ENCODE results near the gene PLSCR1.

PLSCR1 gene

DNA sequence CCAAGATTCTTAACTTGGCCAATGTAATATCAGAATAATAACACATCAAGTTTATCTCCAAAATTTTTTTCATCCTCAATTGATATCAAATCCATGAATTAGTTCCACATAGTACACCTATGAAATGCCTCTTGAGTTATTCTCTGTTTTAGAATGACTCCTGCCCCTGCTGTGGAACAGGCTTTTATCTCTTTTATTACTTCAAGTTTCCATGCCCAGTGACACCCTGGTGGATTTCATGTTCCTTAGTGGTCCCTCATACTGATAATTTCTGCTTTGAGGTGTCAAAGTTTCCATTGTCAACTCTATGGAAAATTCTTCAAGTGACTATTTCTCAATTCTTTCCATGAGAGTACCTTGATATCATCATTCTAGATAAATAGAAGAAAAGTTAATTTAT, 24.6 kb downstream of the PLSCR1 start:
- no peak for TF ChIP-seq CTCF (IDR thresholded peaks at IDR 0.05; ENCODE audit: low read depth, low read length)
- DNase-seq (ENCODE audit: extremely low read depth, low read depth), result no peak

DNA sequence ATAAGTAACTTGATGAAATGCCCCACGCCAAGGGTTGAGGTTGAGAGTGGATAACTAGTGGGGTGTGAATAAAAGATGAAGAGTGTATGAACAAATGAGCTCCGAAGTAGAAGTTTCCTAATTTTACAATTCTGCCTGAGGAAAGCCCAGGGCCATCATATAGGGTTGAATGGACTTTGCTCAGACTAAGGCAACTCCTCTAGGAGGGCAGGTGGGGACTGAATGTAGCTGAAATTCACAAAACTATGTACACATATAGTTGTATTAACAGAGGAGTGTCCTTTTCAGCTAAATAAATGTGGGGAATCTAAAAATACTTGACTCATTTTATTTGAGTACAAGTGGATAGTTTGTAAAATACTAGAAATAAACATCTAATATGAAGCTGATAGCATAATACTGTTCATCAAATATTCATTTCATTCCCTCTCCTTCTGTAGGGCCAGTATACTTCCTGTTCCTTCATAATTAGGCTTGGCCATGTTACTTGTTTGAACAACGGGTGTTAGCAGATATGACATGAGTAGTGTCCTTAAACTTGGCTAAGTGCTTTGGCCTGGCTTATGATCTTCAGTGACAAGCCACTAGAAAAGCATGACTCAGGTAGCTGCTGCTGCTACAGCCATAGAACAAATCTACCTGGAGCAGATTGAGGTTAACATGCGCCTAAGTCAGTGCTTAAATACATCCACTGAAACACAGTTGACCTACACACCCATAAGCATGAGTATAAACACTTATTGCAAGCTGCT, 26.5 kb downstream of the PLSCR1 start:
- no peak for TF ChIP-seq CTCF (IDR thresholded peaks at IDR 0.05; ENCODE audit: low read depth, low read length)
- DNase-seq (ENCODE audit: extremely low read depth, low read depth), result no peak

DNA sequence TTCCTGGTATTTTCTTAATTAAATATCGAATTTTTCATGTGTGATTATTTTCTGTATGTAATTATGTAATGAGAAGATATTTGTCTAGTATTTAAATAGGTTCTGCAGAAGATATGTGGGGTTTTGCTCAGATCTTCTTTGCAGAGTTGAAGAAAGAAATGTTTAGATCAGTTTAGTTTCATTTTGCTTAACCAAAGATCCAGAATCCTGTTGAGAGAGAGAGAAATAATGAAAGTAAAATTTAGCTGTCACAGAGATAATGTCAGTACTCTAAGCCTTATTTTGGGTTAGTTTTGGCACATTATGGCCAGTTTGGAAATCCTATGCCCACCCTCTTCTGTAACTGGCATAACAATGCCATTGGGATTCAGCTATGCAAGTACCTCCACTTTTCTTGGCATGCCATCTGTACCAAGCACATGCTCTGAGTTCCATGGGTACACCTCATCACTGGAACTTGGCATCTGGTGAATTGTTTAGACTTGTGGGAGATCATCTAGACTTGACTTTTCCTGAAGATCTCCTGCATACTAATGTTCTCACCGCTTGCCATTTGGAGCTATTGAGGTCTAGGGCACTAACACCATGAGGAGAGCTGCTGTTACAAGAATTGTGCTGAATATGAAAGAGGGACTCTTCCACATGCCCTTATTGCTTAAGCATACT, 30.9 kb downstream of the PLSCR1 start:
- no peak for DNase-seq (ENCODE audit: extremely low read depth, low read depth)
- TF ChIP-seq CTCF (IDR thresholded peaks at IDR 0.05; ENCODE audit: low read depth, low read length), result no peak

- DNase-seq (ENCODE audit: extremely low read depth, low read depth), result no peak
- TF ChIP-seq CTCF (IDR thresholded peaks at IDR 0.05; ENCODE audit: low read depth, low read length), result no peak
Observed at GRCh38 chr3:146511402-146512134, 32.8 kb downstream of the PLSCR1 start.

DNA sequence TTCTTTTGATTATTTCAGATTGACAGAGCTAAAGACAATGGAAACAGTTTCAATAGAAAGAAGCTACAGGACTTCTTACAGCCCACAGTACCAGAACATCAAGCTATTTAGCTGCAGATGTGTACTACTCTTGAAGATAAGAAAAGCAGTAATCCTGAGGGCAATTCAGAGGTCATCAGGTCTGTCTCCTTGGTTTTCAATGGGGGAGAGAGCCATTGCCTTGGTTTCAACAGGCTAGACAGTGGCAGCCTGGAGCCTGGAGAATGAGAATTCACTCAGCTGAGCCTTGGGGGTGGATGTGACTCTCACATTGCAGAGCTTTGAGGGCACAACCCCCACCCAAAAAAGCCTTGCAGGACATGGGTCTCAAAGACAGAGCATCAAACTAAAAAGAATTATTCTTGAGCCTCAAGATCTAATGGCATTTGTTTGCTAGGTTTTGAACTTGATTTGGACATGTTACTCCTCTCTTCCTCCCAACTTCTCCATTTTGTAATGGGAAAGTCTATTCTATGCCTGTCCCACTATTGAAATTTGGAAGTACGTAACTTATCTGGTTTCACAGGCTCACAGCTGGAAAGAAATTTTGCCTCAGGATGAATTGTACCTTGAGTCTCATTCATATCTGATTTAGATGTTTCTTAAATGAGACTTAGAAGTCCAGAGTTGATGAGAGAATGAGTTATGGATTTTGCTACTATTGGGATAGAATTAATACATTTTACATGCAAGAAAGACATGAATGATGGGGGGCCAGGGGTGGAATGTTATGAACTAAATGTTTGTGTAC, 36.9 kb downstream of the PLSCR1 start:
- no peak for TF ChIP-seq CTCF (IDR thresholded peaks at IDR 0.05; ENCODE audit: low read depth, low read length)
- no peak for DNase-seq (ENCODE audit: extremely low read depth, low read depth)

DNA sequence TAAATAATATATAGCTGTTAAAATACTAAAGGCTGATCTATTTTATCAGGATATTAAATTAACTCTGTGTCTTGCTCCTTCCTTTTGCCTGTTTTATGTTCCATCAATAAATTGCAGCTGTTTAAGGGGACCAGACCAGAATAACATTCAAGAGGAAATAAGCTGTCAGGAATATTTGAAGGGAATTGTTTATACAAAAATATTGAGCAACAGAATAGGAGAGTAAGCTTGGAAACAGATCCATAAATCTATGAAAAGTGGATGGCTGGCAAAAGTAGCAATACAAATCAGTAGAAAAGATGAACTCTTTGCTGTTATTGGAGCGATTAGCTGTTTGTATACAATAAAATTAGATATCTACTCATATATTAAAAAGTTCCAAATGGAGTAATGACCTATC, 38.9 kb downstream of the PLSCR1 start:
- TF ChIP-seq CTCF (IDR thresholded peaks at IDR 0.05; ENCODE audit: low read depth, low read length), result no peak

More for the DNA sequence above, 38.9 kb downstream of the PLSCR1 start:
- no peak for DNase-seq (ENCODE audit: extremely low read depth, low read depth)

Measured in AG09319 (cell line).